Coronary artery (tissue), 2 donors: ENCODE measurements around the gene KLC1.

ENCODE experiments used
- DNase-seq: peaks from one replicate; pipeline ENCODE4 v3.0.0-alpha.2; 2017; ENCODE audit warnings: low spot score
- H3K27ac ChIP-seq, 2 donors: fragments of 200-600 bp; sonication (generic); one replicate each; pipeline ENCODE4 v1.5.1; 2016 to 2019
- H3K4me3 ChIP-seq: fragments of 200-600 bp; sonication (generic); 2 replicates; pipeline ENCODE4 v1.5.1; 2016; ENCODE audit warnings: mild to moderate bottlenecking, moderate library complexity
- CTCF ChIP-seq: fragments of 200-600 bp; sonication (generic); IDR thresholded peaks from one replicate; pipeline ENCODE4 v1.5.1; 2019; ENCODE audit warnings: antibody characterized with exemption

Gene KLC1

DNA sequence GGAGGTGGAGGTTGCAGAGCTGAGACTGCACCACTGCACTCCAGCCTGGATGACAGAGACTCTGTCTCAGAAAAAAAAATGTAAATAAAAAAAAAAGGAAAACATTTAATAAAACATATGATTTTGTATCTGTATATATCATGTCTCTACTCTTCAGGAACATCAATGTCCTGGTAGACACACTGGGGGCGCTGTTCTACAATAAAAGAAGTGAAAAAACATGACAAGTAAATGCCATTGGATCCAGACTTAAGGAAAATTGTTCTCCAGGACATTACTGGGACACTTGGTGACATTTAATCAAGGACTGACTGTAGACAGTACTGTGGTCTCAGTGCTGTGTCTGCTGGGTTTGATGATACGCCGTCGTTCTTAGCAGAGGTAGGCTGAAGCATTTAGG lies 15.5 kb upstream of the KLC1 start:
- H3K4me3 ChIP-seq: no peak overlapping the region
- DNase-seq: no peak
- H3K27ac ChIP-seq: no peak overlapping the region
- TF ChIP-seq CTCF: no peak

DNA sequence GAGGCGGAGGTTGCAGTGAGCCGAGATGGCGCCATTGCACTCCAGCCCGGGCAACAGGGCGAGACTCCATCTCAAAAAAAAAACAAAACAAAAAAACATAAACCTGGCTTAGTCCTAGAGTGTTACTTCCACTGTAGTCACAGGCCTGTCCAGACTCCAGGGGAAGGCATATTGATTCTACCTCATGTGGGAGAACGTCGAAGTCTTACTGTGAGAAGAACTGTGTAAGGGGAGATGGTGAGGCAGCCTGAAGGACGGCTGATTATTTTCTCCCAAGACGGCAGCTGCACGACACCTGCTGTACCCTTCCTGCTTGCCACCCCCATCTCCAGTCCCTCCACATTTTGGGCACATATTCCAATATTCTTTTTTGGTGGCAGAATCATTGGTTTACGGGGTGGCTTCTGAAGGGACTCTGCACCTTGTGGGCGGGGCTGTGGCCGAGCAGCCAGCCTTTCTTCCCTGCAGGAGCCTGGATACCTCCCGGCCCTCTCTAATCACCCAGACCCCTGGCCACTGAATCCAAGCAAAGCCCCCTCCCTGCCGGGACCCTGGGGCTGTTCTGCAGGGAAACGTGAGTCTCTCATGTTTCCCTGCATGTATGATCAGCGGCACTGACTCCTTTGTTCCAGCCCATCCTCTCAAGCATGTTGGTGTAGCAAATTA lies 12.2 kb upstream of the KLC1 start:
- DNase-seq: no peak
- Histone ChIP-seq H3K27ac (no peak overlapping the region), H3K4me3 (no peak overlapping the region)
- no peak for TF ChIP-seq CTCF

DNA sequence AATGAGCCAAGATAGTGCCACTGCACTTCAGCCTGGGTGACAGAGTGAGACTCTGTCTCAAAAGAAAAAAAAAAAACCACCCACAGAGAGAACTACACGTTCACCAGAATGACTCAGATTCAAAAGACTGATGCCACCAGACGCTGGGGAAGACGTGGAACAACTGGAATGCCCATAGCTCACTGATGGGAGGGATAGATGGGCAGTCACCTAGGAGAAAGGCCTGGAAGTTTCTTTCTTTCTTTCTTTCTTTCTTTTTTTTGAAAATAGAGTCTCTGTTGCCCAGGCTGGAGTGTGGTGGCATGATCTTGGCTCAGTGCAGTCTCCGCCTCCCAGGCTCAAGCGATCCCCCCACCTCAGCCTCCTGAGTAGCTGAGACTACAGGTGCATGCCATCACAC lies 10.0 kb upstream of the KLC1 start:
- no peak for TF ChIP-seq CTCF
- DNase-seq: no peak
- Histone ChIP-seq H3K27ac (no peak overlapping the region), H3K4me3 (no peak overlapping the region)

DNA sequence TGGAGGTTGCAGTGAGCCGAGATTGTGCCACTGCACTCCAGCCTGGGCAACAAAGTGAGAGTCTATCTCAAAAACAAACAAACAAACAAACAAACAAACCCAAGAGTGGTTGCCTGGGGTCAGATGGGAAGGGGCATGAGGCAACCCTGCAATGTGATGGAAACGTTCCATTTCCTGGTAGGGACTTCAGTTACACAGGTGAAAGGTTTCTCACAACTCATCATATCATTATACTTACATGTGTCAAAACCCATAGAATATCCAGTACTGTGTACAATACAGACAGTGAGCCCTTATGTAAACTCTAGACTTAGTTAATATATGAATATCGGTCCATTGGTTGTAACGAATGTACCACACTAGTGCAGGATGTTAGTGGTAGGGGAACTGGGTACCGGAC lies 7.2 kb upstream of the KLC1 start:
- no peak overlapping the region for H3K27ac ChIP-seq
- no peak for TF ChIP-seq CTCF
- no peak overlapping the region for H3K4me3 ChIP-seq
- no peak for DNase-seq

DNA sequence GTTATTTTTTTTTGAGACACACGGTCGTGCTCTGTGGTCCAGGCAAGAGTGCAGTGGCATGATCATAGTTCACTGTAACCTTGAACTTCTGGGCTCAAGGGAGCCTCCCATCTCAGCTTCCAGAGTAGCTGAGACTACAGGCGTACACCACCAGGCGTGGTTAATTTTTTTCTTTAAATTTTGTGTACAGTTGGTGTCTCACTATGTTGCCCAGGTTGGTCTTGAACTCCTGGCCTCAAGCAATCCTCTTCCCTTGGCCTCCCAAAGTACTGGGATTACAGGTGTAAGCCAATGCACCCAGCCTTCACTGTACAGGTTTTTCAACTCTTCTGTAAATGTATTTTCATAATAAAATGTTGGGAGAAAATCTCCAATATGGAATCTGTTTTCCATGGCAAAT lies 5.7 kb upstream of the KLC1 start:
- Histone ChIP-seq H3K4me3 (no peak overlapping the region), H3K27ac (peak overlapping the region in 1 of 2 donors; percentile 100)
- TF ChIP-seq CTCF: no peak
- DNase-seq: no peak

DNA sequence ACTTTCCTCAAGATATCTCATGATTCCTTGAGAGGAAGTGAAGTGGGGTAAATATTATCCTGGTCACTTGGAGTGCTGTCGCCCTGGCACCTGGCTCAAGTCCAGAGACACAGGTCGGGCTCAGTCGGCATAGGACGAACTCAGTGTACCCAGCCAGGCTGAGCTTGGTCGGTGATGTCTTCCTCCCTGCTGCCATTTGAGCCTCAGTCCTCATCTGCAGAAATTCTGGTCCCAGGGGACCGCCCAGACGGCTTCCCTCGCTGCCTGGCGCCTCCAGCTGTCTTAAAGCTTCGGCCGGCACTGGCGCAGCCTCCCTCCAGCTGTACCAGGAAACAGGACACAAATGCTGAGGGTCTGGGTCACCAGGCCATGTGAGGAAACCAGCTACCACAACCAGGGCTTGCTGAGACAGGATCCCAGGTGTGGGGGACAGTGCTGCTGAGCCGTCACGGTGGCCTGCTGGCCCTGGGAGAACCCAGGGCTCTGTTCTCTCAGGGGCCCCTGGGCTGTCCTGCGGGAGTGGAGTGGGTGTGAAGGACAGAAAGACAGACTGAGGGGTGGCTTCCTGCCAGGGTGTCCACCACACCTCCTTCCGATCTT lies 5.0 kb upstream of the KLC1 start:
- Histone ChIP-seq H3K4me3 (peak overlapping the region; percentile 45), H3K27ac (peak overlapping the region; percentile 78 to 100)
- no peak for TF ChIP-seq CTCF
- DNase-seq: no peak

GRCh38 chr14:103624860-103625259 lies 4.2 kb upstream of the KLC1 start:
- TF ChIP-seq CTCF: no peak
- DNase-seq: peak; percentile 92
- Histone ChIP-seq H3K4me3 (peak overlapping the region; percentile 45), H3K27ac (peak overlapping the region; percentile 78 to 100)
